NAMALWA (cell line): ENCODE results near the gene BRINP1.
"Not testable (repeated sequence)": the region's sequence is repeated elsewhere in the genome, so short reads cannot be mapped to it uniquely, and the experiment has no call there.

Experiments used
- DNase-seq: peaks from one replicate; pipeline ENCODE4 v3.0.0-alpha.2; 2015; ENCODE audit warnings: low spot score

Gene BRINP1

DNA sequence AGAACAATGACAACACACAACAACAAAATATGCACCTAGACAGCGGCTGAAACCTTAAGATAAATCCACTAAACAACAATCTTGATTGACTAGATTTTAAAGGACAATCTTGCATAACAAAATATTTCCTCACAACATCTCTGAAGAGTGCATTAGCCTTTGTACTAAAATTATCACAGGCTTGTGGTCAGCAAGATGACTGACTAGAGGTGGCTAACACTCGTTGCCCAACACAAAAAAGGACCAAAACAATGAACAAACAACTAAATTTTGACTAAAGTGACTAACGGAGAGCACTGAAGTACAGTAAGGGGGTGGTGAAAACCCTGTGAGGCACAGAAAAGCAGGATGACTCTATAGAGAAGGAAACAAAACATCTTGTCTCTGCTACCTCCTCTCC lies 183.9 kb downstream of the BRINP1 start:
- no peak for DNase-seq

DNA sequence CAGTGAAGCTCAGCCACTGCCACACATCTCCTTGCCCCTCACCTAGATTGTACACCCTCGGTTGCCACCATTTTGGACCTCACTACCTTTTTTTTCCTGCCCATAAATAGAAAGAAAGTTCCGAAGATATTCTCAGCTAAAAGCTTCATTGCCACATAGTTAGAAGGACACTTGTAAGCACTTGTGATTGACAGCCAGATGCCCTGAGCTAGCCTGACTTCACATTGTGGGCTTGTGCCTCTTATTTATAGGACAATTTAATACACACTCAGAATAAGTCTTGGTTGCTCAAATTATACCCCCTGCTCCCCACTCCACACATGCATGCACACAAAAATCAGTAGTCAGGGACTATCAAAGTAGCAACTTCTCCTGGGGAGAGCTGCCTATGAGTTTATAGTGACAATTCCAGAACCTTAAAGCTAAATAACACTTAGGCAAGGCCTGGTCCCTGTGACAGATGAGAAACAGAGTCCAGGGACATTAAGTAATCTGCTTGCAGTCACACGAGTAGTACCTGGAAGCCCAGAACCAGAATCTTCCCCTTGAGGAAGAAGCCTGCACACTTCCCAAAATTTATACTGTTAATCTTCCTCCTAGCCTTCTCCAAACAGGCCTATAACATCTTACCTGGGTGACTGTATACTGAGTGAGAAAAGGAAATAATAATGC lies 184.8 kb downstream of the BRINP1 start:
- DNase-seq = no peak

- no peak for DNase-seq
Measured at GRCh38 chr9:119181561-119181960, 187.7 kb downstream of the BRINP1 start.

- no peak for DNase-seq
Measured at GRCh38 chr9:119180897-119181296, 188.3 kb downstream of the BRINP1 start.

- no peak for DNase-seq
Measured at GRCh38 chr9:119179701-119180100, 189.5 kb downstream of the BRINP1 start.

DNA sequence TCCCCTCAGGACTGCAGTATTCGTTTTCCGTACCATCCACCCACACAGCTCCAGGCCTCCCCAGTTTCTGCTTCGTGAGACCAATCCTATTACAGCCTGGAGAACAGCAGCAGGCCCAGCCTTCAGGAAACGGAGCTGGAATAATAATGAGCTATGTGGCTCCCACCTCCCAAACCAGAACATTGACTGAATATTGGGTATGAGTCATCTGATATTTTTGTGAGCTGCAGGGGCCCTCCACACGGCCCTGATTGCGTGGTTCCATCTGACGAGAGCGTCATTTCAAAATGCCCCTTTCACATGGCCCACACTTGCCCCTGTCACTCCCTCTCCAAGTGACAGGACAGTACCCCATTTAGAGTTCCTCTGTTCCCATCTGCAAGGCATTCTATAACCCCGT lies 192.0 kb downstream of the BRINP1 start:
- no peak for DNase-seq

DNA sequence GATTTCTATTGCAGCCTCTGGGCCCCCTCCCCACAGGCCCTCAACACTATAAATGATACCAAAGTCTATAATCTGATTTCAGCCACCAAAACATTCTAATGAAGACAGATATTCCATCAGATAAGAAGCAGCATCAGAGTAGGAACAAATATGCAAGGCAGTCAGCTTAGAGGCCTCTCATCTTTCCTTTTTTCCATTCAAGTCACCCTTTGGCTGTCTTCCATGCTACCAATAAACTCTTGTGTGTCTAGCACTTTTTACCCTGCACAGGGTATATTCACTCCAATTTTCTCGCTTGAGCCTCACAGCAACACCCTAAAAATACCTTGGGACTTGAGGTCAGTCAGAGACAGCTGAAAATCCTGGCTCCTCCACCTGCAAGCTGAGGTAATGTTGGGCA lies 193.7 kb downstream of the BRINP1 start:
- DNase-seq = no peak

GRCh38 chr9:119169222-119169621 lies 200.0 kb downstream of the BRINP1 start:
- DNase-seq = not testable (repeated sequence)

GRCh38 chr9:119167876-119168275 lies 201.4 kb downstream of the BRINP1 start:
- DNase-seq = no peak

DNA sequence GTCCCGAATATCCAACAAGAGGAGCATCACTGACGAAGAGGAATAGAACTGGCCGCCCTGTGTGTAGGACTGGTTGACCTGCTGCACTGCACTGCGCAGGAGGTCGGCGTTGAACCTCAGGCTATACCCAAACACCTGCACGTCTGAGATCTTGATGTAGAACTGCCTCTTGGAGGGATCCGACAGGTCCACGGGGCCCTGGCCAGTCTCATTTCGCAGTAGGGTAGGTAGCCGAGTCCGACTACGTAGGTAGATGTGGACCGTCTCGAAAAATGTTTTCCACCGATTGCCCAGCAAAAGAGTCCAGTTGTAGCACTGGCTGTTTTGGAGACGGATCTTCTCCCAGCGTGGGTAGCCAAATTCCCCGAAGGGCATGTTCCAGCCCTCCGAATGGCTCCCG lies 202.0 kb downstream of the BRINP1 start:
- DNase-seq = no peak

DNA sequence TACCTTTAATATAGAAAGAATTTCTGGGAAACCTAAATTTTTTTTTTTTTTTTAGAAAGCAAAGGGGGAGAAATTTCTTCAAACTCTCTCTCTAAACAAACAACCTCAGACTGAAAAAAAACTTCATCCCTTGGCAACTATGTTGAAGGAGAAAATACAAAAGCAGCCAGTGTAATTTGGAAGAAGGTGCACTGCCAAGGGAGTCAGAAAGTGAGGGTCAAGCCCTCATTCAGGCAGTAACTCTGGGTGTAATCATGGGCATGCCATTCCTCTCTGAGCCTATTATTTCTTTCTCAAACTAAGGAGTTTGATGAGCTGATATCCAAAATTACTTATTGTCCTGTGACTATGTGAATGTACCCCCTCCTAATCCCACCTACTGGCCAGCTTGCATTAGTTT lies 203.1 kb downstream of the BRINP1 start:
- DNase-seq = no peak

- no peak for DNase-seq
Measured at GRCh38 chr9:119165131-119165530, 204.1 kb downstream of the BRINP1 start.

GRCh38 chr9:119164716-119165115 lies 204.5 kb downstream of the BRINP1 start:
- no peak for DNase-seq

- DNase-seq = no peak
Measured at GRCh38 chr9:119160551-119160950, 208.7 kb downstream of the BRINP1 start.

DNA sequence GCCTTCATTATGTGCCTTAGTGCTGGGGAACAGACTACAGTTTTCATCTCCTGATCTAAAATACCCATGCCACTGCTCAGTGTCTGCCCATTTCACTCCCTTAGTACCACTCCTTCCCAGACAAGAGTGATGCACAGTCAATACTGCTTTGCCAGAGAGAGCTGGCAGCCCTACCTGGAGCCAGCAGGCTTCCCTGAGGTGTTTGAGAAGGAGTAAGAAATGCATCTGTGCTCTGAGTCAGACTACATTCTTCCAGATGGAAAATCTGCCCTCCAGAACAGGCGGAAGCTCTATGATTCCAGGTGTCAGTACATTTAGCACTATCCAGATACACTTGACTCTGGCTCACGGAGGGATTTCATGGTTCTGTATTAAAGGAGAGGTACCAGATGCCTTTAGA lies 209.8 kb downstream of the BRINP1 start:
- no peak for DNase-seq

DNA sequence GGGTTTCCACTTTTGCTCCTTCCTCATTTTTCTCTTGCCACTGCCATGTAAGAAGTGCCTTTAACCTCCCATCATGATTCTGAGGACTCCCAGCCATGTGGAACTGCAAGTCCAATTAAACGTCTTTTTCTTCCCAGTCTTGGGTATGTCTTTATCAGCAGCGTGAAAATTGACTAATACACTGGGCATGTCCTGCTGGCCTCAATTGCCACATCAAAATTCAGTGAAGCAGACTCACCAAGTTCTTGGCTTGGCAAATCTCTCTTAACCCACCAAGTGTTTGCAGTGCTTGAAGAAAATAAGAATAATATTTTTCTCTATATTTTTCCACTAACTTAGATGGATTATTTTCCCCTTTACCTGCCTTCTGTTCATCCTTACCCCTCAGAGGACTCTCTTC lies 212.0 kb downstream of the BRINP1 start:
- DNase-seq = no peak

- DNase-seq = no peak
Measured at GRCh38 chr9:119156354-119156753, 212.9 kb downstream of the BRINP1 start.

DNA sequence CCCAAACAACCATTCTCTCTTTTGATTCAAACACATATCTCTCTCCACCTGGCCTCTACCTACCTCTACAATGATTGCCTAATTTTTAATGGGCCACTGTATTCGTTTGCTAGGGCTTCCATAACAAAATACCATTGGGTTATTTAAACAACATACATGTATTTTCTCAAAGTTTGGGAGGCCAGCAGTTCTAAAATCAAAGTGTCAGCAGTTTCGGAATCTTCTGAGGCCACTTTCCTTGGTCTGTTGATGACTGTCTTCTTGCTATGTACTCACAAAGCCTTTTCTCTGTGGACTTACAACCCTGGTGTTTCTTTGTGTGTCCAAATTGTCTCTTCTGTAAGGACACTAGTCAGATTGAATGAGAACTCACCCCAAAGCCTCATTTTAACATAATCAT lies 214.7 kb downstream of the BRINP1 start:
- DNase-seq = no peak

GRCh38 chr9:119153402-119153801 lies 215.8 kb downstream of the BRINP1 start:
- DNase-seq = no peak

GRCh38 chr9:119148855-119149254 lies 220.4 kb downstream of the BRINP1 start:
- no peak for DNase-seq

DNA sequence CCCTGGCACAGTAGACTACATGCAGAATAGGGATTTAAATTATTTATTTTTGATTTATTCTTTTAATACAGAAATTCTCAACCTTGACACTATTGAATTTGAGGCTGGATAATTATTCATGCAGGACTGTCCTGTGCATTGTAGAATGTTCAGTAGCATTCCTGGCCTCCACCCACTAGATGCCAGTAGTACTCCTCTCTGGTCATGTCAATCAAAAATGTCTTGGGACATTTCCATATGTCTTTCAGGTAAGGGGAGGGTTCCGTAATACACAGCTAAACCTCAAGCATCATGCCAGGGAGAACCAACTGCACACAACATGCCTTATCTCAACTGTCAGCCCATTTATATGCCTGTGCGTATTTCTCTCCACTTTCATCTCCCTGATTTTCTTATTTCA lies 231.8 kb downstream of the BRINP1 start:
- DNase-seq = no peak

- no peak for DNase-seq
Measured at GRCh38 chr9:119126040-119126439, 243.2 kb downstream of the BRINP1 start.

- no peak for DNase-seq
Measured at GRCh38 chr9:119121899-119122298, 247.3 kb downstream of the BRINP1 start.

DNA sequence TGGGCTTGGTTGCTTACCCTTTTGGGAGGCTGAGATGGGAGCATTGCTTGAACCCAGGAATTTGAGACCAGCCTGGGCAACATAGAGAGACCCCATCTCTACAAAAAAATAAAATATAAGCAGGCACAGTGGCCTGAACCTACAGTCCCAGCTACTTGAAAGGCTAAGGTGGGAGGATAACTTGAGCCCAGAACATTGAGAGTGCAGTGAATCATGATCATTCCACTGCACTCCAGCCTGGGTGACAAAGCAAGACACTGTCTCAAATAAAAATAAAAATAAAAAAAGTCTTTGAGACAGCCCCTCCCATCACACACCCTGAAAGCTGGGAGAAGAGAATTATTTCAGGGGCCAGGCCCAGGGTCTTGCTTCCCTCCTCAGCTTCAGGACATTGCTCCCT lies 251.8 kb downstream of the BRINP1 start:
- DNase-seq = no peak
